Activated CD4-positive, CD25-positive, alpha-beta regulatory T cell treated with anti-CD3 and anti-CD28 coated beads, Interleukin-2, amount 50 U/mL, for 16 hours (primary cell): Measurements from ENCODE around the gene NPC1L1.
"Not testable (repeated sequence)": the region's sequence is repeated elsewhere in the genome, so short reads cannot be mapped to it uniquely, and the experiment has no call there.

Experiments
- DNase-seq: peaks from one replicate; pipeline ENCODE4 v3.0.0-alpha.2; 2020; ENCODE audit warnings: low read depth, low spot score

Gene NPC1L1

DNA sequence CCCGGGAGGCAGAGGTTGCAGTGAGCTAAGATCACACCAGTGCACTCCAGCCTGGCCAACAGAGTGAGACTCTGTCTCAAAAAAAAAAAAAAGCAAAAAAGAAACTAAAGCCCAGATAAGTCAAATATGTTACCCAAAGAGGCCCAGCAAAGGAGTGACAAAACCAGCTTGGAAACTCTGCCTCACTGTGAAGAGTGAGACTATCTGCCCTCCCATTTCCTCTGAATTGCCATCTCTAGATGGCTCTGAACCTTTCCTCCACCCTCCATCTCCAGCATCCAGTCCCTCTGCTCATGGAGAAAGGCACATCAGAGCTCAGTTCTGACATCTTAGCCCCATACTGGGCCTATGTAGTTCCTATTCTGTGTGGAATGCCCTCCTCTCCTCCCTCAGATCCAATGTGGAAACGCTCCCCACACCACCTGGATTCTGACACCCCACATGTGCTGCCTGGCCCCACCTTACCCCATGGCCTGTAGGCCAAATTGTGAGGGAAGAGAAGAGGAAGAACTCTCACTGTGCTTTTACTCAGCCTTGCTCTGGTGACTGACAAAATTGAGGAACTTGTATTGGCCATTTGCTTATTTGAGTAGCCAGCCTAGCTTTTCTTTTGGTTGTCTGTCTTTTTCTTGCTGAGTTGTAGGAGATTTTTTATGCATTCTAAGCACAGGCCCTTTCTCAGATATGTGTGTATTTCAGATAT lies 32.7 kb downstream of the NPC1L1 start:
- no peak for DNase-seq

GRCh38 chr7:44506592-44507288 lies 34.4 kb downstream of the NPC1L1 start:
- DNase-seq, result not testable (repeated sequence)

DNA sequence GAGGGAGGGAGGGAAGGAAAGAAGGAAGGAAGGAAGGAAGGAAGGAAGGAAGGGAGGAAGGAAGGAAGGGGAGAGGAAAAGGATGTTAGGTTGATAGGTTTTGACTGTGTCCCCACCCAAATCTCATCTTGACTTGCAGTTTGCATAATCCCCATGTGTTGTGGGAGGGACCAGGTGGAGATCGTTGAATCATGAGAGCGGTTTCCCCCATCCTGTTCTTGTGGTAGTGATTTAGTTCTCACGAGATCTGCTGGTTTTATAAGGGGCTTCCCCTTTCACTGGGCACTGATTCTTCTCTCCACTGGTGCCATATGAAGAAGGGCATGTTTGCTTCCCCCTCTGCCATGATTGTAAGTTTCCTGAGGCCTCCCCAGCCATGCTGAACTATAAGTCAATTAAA lies 35.5 kb downstream of the NPC1L1 start:
- DNase-seq, result no peak

- DNase-seq, result no peak
These were observed 42.7 kb downstream of the NPC1L1 start for GRCh38 chr7:44498230-44498954.

DNA sequence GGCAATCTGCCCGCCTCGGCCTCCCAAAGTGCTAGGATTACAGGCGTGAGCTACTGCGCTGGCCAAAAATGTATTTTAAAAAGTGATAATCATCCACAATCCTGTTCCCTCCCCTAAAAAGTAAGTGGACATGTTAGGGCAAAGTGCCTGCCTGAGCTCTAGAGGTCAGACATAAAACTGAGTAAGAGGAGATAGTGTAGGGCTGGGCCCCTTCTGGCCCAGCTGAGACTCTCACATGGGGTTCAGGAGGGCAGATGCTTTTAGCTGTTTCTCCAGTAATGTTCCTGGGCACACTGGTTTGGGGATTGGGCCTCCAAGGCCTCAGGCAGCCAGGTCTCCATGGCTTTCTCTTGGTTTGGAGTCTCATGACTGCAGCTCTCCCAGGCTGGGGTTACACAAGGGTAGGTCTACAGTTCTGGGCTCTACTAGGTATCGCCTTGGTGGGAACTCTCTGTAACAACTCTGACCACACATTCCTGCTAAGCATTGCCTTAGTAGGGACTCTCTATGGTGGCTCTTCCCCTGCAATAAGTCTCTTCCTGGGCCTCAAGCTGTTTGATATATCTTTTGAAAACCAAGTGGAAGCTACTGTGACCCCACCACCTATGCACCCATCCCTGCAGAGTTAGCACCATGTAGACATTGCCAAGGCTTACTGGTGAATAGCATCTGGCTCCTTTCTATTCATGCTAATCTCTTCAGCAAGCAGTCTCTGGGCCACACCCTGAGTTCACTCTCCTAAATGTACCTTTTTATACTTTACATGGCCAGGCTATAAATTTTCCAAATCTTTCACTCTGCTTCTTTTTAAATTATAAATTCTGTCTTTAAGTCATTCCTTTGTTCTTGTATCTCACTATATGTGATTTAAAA lies 43.7 kb downstream of the NPC1L1 start:
- DNase-seq, result no peak

DNA sequence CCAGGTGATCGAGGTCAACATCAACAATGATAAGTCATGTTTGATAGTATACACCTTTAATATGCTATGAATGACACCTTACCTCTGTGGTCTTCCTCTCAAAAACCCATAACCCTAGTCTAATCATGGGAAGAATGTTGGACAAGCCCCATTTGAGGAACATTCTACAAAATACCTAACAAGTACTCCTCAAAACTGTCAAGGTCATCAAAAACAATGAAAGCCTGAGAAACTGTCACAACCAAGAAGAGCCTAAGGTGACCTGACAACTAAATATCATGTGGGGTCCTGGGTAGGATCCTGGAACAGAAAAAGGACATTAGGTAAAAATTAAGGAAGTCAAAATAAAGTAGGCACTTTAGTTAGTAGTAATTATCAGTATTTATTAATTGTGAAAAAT lies 44.7 kb downstream of the NPC1L1 start:
- no peak for DNase-seq

DNA sequence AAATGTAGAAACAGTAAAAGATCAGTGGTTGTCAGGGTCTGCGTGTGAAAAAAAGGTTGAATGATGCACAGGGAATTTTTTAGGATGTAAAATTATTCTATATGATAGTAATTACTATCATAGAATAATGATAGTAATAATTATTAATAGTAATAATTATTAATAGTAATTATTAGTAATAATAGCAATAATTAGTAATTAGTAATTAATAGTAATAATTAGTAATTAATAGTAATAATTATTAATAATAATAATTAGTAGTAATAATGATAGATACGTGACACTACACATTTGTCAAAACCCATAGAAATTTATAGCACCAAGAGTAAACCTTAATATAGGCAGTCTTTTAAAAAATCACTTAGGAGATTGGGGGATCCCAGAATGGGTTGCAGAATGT lies 46.2 kb downstream of the NPC1L1 start:
- no peak for DNase-seq

DNA sequence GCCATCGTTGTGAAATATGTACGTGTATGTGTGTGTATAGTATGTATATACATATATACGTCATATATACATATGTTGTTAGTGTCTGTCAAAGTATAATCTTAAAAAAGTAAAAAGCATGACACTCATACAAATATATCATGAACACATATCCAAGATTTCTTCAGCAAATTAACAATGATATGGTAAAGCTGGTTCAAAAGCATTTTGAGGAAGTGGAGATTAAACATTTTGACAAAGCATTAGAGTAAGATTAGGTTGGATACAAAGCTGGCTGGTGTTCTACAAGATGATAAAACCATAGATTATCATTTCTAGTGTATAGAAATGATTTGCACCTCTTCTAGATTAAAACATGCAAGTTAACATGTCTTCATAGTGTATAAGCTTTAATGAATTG lies 49.9 kb downstream of the NPC1L1 start:
- DNase-seq, result no peak

DNA sequence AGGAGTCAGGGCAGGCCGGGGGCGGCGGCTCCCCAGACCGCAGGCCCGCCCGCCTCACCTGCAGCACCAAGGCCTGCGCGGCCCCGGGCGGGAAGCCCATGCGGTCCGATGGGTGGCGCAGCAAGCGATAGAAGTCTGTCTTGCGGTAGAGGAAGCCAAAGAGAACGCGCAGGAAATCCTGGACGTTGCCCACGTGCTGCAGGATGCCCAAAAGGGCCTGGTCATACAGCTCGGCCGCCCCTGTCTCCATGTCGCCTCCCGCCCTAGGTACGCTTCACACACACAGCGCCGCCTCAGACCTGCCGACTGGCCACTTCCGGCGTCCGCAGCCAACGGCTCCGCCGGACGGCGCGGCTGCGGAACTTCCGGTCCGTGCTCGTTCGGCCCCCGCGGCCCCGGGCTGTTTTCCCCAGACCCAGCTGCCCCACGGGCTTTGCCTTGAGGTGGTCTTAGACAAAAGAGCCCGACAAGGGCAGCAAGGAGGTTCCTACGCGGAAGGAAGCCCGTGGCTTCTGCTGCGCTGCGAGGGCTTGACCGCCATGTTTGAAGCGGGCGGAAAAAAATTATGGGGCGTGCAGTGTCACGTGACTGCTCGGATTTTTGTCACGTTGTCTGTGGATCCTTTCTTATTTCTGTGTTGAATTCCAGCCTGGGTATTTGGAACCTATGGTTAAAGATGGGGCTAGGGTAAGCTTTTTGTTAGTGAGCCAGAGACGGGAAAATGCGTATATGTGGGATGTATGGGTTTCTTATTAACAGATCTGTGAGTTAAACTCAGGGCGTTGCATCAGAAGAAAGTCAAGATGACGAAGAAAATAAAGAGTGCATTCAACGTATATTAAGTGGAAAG lies 50.6 kb downstream of the NPC1L1 start, which contains the start of gene NUDCD3:
Gene NUDCD3 (minus strand): TSS at position 308 of the 850 bp plus-strand sequence. CDS start 58 bp downstream, at position 250.
- DNase-seq, result peak; percentile 71

- peak; percentile 4 for DNase-seq
These were observed 51.2 kb downstream of the NPC1L1 start for GRCh38 chr7:44489955-44490350.

DNA sequence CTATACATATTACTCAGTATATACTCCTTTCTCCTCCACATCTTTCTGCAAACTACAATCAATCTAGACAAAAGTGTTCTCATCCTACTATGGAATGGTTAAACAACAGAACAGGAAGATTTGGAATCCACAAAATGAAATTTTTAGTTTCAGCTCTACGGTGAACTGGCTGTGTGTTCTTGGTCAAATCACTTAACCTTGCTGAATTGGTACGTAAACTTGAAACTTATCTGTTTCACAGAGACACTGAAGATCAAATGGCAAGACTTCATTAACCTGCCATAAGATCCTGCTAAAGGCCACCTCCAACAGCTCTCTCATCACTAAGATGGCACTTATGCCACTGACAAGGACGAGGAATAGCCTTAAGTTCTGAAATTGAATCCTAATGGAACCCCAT lies 52.2 kb downstream of the NPC1L1 start:
- DNase-seq, result no peak

DNA sequence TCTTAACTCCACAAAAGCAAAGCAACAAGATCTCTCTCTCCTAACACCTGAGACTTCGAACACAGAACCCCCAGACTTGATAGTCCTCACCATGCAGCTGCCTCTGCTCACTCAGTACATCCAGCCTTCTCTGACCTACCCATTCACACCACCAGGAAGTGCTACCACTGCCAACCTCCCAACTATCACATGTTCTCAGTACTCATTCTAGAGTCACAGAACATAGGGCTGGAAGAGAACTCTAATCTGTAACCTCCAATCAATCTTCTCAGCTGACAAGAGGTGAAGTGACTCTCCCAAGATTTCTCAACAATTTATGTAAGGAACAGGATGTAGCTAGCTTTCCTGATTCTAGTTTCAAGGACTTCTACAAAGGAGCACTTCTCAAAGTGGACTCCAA lies 54.4 kb downstream of the NPC1L1 start:
- no peak for DNase-seq

GRCh38 chr7:44486001-44486400 lies 55.1 kb downstream of the NPC1L1 start:
- no peak for DNase-seq

- DNase-seq, result no peak
These were observed 56.4 kb downstream of the NPC1L1 start for GRCh38 chr7:44484482-44485313.

DNA sequence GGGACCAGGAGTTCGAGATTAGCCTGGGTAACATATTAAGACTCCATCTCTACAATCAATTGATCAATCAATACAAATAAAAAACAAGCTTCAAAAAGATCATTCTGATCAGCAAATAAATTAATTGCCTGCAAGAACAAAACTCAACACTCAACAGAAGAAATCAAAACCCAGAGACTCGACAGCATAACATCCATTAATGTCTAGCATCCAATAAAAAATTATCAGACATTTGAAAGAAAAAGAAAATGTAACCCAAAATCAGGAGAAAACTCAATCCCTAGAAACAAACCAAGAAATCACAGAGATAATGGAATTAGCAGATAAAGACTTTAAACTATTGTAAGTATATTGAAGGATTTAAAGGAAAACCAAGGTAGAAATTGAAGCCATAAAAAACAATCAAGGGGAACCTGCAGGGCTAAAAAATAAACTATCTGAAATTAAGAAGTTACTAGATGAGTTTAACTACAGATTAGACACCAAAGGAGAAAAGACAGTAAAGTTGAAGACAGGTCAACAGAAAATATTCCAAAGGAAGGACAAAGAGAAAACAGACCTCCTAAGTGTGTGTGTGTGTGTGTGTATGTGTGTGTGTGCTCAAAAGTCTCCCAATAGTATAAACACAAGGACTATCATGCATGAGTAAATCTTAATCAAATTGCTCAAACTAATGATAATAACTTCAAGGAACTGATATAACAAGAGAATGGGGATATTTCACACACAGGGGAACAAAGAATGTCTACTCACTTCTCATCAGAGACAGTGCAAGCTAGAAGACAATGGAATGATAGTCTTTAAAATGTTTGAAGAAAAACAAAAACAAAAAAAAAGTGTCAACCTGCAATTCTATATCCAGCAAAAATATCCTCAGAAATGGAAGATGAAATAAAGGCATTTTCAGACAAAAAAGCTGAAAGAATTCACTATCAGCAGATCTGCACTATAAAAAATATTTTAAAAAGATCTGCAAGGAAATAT lies 58.3 kb downstream of the NPC1L1 start:
- no peak for DNase-seq

- DNase-seq, result no peak
These were observed 63.2 kb downstream of the NPC1L1 start for GRCh38 chr7:44477938-44478337.

- DNase-seq, result peak; percentile 16
These were observed 63.9 kb downstream of the NPC1L1 start for GRCh38 chr7:44477063-44477830.

DNA sequence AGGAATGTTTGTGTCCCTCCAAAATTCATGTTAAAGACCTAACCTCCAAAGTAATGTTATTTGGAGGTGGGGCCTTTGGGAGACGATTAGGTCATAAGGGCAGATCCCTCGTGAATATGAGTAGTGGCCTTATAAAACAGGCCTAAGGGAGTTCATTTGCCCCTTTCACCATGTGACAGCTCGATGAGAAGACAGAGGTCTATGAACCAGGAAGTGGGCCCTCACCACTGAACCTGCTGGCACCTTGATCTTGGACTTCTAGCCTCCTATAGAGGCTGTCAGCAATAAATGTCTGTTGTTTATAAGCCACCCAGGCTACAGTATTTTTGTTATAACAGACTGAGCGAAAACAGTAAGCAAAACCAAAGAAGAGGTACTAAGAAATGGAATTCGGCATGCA lies 64.8 kb downstream of the NPC1L1 start:
- no peak for DNase-seq
